HEK293T (cell line): ENCODE data around the gene TBL1X.

Experiments used
- CTCF ChIA-PET: fragments of 350-600 bp; formaldehyde crosslinking; extraction: SDS; loops from one replicate; lab custom pipeline; 2021; ENCODE audit warnings: antibody characterized with exemption, inconsistent platforms; lab: Yijun Ruan, JAX
- POLR2A ChIA-PET: fragments of 350-600 bp; formaldehyde crosslinking; extraction: SDS; loops from one replicate; lab custom pipeline; 2020; ENCODE audit warnings: antibody characterized with exemption, inconsistent platforms; lab: Yijun Ruan, JAX
- DNase-seq: peaks from one replicate; pipeline ENCODE4 v3.0.0; 2012; ENCODE audit warnings: mixed read lengths; ENCODE audit errors: extremely low spot score
- ARNT ChIP-seq: fragments of 450-650 bp; IDR thresholded peaks from 2 replicates; pipeline ENCODE4 v1.6.1; 2017; ENCODE audit warnings: mild to moderate bottlenecking
- BHLHE40 ChIP-seq: fragments of 450-650 bp; IDR thresholded peaks from 2 replicates; pipeline ENCODE4 v1.6.1; 2016; ENCODE audit warnings: mild to moderate bottlenecking, moderate library complexity, borderline replicate concordance
- CTBP1 ChIP-seq: fragments of 450-650 bp; IDR thresholded peaks from 2 replicates; pipeline ENCODE4 v1.6.1; 2016; ENCODE audit warnings: borderline replicate concordance
- ELF4 ChIP-seq: fragments of 450-650 bp; IDR thresholded peaks from 2 replicates; pipeline ENCODE4 v1.6.1; 2017; ENCODE audit warnings: antibody characterized with exemption
- FOXA1 ChIP-seq: fragments of 450-650 bp; IDR thresholded peaks from 2 replicates; pipeline ENCODE4 v1.6.1; 2016; ENCODE audit warnings: mild to moderate bottlenecking
- FOXK2 ChIP-seq: fragments of 450-650 bp; IDR thresholded peaks from 2 replicates; pipeline ENCODE4 v1.6.1; 2016; ENCODE audit warnings: mild to moderate bottlenecking
- FOXM1 ChIP-seq: fragments of 450-650 bp; IDR thresholded peaks from 2 replicates; pipeline ENCODE4 v1.6.1; 2017; ENCODE audit warnings: mild to moderate bottlenecking, borderline replicate concordance
- HDGF ChIP-seq: fragments of 450-650 bp; IDR thresholded peaks from 2 replicates; pipeline ENCODE4 v1.6.1; 2017; ENCODE audit warnings: antibody characterized with exemption, borderline replicate concordance
- L3MBTL2 ChIP-seq: fragments of 450-650 bp; conservative IDR thresholded peaks from 2 replicates; pipeline ENCODE4 v1.6.1; 2016; ENCODE audit warnings: mild to moderate bottlenecking
- LEF1 ChIP-seq: fragments of 450-650 bp; IDR thresholded peaks from 2 replicates; pipeline ENCODE4 v1.6.1; 2017; ENCODE audit warnings: mild to moderate bottlenecking, borderline replicate concordance
- NFRKB ChIP-seq: fragments of 450-650 bp; IDR thresholded peaks from 2 replicates; pipeline ENCODE4 v1.6.1; 2016; ENCODE audit warnings: mild to moderate bottlenecking, moderate library complexity
- PKNOX1 ChIP-seq: fragments of 450-650 bp; IDR thresholded peaks from 2 replicates; pipeline ENCODE4 v1.6.1; 2016
- SP1 ChIP-seq: fragments of 450-650 bp; IDR thresholded peaks from 2 replicates; pipeline ENCODE4 v1.6.1; 2017
- SUZ12 ChIP-seq: fragments of 450-650 bp; IDR thresholded peaks from 2 replicates; pipeline ENCODE4 v1.6.1; 2016; ENCODE audit warnings: mild to moderate bottlenecking
- TARDBP ChIP-seq: fragments of 450-650 bp; IDR thresholded peaks from 2 replicates; pipeline ENCODE4 v1.6.1; 2016
- ZNF384 ChIP-seq: fragments of 450-650 bp; IDR thresholded peaks from 2 replicates; pipeline ENCODE4 v1.6.1; 2016

TBL1X gene

GRCh38 chrX:9677098-9677739, 212.4 kb downstream of the TBL1X start:
- CTCF ChIA-PET, result no interaction called here
- TF ChIP-seq CTBP1 (no peak), FOXM1 (no peak), ARNT (no peak)
- no peak for DNase-seq
- POLR2A ChIA-PET, result no interaction called here

- TF ChIP-seq NFRKB, result no peak
- no peak for TF ChIP-seq FOXM1
- no peak for TF ChIP-seq FOXK2
- TF ChIP-seq CTBP1, result no peak
- no peak for TF ChIP-seq LEF1
- TF ChIP-seq HDGF, result no peak
- TF ChIP-seq ZNF384, result no peak
- TF ChIP-seq SP1, result no peak
- TF ChIP-seq TARDBP, result no peak
- no peak for TF ChIP-seq BHLHE40
- TF ChIP-seq FOXA1, result no peak
- TF ChIP-seq PKNOX1, result no peak
- TF ChIP-seq SUZ12, result no peak
- TF ChIP-seq ELF4, result no peak
- no peak for TF ChIP-seq ARNT
- TF ChIP-seq L3MBTL2, result no peak
- CTCF ChIA-PET, result no interaction called here
- POLR2A ChIA-PET, result no interaction called here
Observed at GRCh38 chrX:9678215-9678965, 213.5 kb downstream of the TBL1X start.

GRCh38 chrX:9681011-9681410, 216.2 kb downstream of the TBL1X start:
- DNase-seq, result no peak
- TF ChIP-seq BHLHE40 (no peak), HDGF (no peak), ZNF384 (no peak), L3MBTL2 (no peak), TARDBP (no peak), ARNT (no peak), CTBP1 (no peak), FOXK2 (no peak)
- ChIA-PET POLR2A (no interaction called here), CTCF (no interaction called here)

More at GRCh38 chrX:9678215-9678965, 213.5 kb downstream of the TBL1X start:
- no peak for DNase-seq

- DNase-seq, result no peak
- TF ChIP-seq FOXK2, result no peak
- TF ChIP-seq ZNF384, result no peak
- TF ChIP-seq PKNOX1, result no peak
- TF ChIP-seq HDGF, result no peak
- no peak for TF ChIP-seq TARDBP
- TF ChIP-seq BHLHE40, result no peak
- no peak for TF ChIP-seq LEF1
- no peak for TF ChIP-seq ELF4
- no peak for TF ChIP-seq FOXM1
- no peak for TF ChIP-seq NFRKB
- no peak for TF ChIP-seq ARNT
- TF ChIP-seq FOXA1, result no peak
- no peak for TF ChIP-seq L3MBTL2
- TF ChIP-seq CTBP1, result no peak
- TF ChIP-seq SUZ12, result no peak
- TF ChIP-seq SP1, result no peak
- CTCF ChIA-PET, result no interaction called here
- POLR2A ChIA-PET, result no interaction called here
Observed at GRCh38 chrX:9681422-9681821, 216.6 kb downstream of the TBL1X start.

- no peak for DNase-seq
Observed at GRCh38 chrX:9682456-9682855, 217.6 kb downstream of the TBL1X start.

GRCh38 chrX:9682861-9683260, 218.0 kb downstream of the TBL1X start:
- ChIA-PET POLR2A (no interaction called here), CTCF (no interaction called here)
- TF ChIP-seq SP1, result no peak
- no peak for TF ChIP-seq CTBP1
- TF ChIP-seq FOXA1, result no peak
- TF ChIP-seq ARNT, result no peak
- TF ChIP-seq BHLHE40, result no peak
- TF ChIP-seq FOXM1, result no peak
- TF ChIP-seq FOXK2, result no peak
- TF ChIP-seq TARDBP, result no peak
- no peak for TF ChIP-seq L3MBTL2
- TF ChIP-seq LEF1, result no peak
- TF ChIP-seq ZNF384, result no peak
- TF ChIP-seq SUZ12, result no peak
- no peak for TF ChIP-seq HDGF
- TF ChIP-seq PKNOX1, result no peak
- TF ChIP-seq ELF4, result no peak
- no peak for TF ChIP-seq NFRKB
- no peak for DNase-seq

More at GRCh38 chrX:9682456-9682855, 217.6 kb downstream of the TBL1X start:
- no peak for TF ChIP-seq SUZ12
- no peak for TF ChIP-seq ZNF384
- no peak for TF ChIP-seq PKNOX1
- no peak for TF ChIP-seq L3MBTL2
- ChIA-PET CTCF (no interaction called here), POLR2A (no interaction called here)
